MM.1S (cell line): ENCODE data around the gene DCST1.

Source experiments
- DNase-seq: peaks from one replicate; pipeline ENCODE4 v3.0.0-alpha.2; 2015
- H2AFZ ChIP-seq: fragments of 300-600 bp; sonication (generic); 2 replicates; pipeline ENCODE4 v1.6.0; 2016; ENCODE audit warnings: antibody characterized with exemption, low read length
- H3F3A ChIP-seq: fragments of 300-600 bp; sonication (generic); 2 replicates; pipeline ENCODE4 v1.6.1; 2016; ENCODE audit warnings: mild to moderate bottlenecking, antibody characterized with exemption, low read length, moderate library complexity, mixed read lengths; ENCODE audit not compliant: insufficient read depth
- H3K27ac ChIP-seq: fragments of 300-600 bp; sonication (generic); 2 replicates; pipeline ENCODE4 v1.5.1; 2016; ENCODE audit warnings: mild to moderate bottlenecking, low read length
- H3K27me3 ChIP-seq: fragments of 300-600 bp; sonication (generic); replicated peaks from 2 replicates; pipeline ENCODE4 v1.6.0; 2016; ENCODE audit warnings: low read length; ENCODE audit not compliant: insufficient read depth
- H3K36me3 ChIP-seq: fragments of 300-600 bp; sonication (generic); replicated peaks from 2 replicates; pipeline ENCODE4 v1.6.1; 2016; ENCODE audit warnings: mild to moderate bottlenecking, low read length, mixed read lengths; ENCODE audit not compliant: insufficient read depth
- H3K4me1 ChIP-seq: fragments of 300-600 bp; sonication (generic); 2 replicates; pipeline ENCODE4 v1.6.1; 2016; ENCODE audit warnings: low read length, mixed read lengths
- H3K4me2 ChIP-seq: fragments of 300-600 bp; sonication (generic); 2 replicates; pipeline ENCODE4 v1.6.0; 2016; ENCODE audit warnings: low read depth, low read length
- H3K4me3 ChIP-seq: fragments of 300-600 bp; sonication (generic); 2 replicates; pipeline ENCODE4 v1.5.1; 2016; ENCODE audit warnings: low read length, mixed read lengths
- H3K79me2 ChIP-seq: fragments of 300-600 bp; sonication (generic); 2 replicates; pipeline ENCODE4 v1.6.1; 2016; ENCODE audit warnings: mixed run types, low read length, mixed read lengths
- H3K9ac ChIP-seq: fragments of 300-600 bp; sonication (generic); 2 replicates; pipeline ENCODE4 v1.6.1; 2016; ENCODE audit warnings: low read length, mixed read lengths
- H3K9me2 ChIP-seq: fragments of 300-600 bp; sonication (generic); replicated peaks from 2 replicates; pipeline ENCODE4 v1.6.1; 2016; ENCODE audit warnings: mild to moderate bottlenecking, low read length, mixed read lengths; ENCODE audit not compliant: insufficient read depth
- H3K9me3 ChIP-seq: fragments of 300-600 bp; sonication (generic); replicated peaks from 2 replicates; pipeline ENCODE4 v1.6.1; 2016; ENCODE audit warnings: mild to moderate bottlenecking, low read length, mixed read lengths; ENCODE audit not compliant: insufficient read depth
- H4K20me1 ChIP-seq: fragments of 300-600 bp; sonication (generic); 2 replicates; pipeline ENCODE4 v1.6.1; 2016; ENCODE audit warnings: mild to moderate bottlenecking, low read length, moderate library complexity, mixed read lengths; ENCODE audit not compliant: insufficient read depth
- CTCF ChIP-seq: fragments of 300-600 bp; sonication (generic); IDR thresholded peaks from 2 replicates; pipeline ENCODE4 v1.5.1; 2016; ENCODE audit warnings: antibody characterized with exemption, low read length, mixed read lengths
- EZH2 ChIP-seq: fragments of 300-600 bp; sonication (generic); optimal IDR thresholded peaks from 2 replicates; pipeline ENCODE3; 2017; ENCODE audit warnings: low read depth, mild to moderate bottlenecking, antibody characterized with exemption, low read length, mixed read lengths
- EZH2phosphoT487 ChIP-seq: fragments of 300-600 bp; sonication (generic); IDR thresholded peaks from 2 replicates; pipeline ENCODE4 v1.6.1; 2018; ENCODE audit warnings: antibody characterized with exemption, low read length

The DCST1 gene

DNA sequence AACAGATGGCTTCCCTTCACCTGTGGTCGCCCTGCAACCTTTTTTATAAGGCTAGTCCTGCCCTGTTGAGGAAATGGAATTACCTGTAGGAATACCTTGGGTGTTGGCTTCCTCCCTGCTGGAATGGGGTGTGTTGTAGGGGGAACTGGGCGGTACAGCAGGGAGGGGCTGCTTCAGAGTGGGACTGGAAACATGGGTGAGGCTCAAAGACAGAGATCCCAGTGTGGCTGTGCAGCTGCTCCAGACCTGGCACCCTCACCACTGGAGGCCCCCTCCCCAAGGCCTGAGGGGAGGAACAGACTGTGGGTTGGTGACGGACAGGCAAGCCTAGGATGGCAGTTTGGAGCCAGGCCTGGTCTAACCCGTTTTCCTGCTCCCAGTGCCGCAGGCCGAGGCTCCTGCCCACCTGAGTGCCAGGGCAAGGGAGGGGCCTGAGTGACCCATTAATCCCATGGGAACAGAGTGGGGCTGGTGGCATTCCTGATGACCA, 49.5 kb downstream of the DCST1 start:
- no peaks in the 10 kb centered on the region for H3K9me2 ChIP-seq
- H3K9me3 ChIP-seq: no peaks in the 10 kb centered on the region
- H3K79me2 ChIP-seq: no peaks in the 10 kb centered on the region
- H3K27me3 ChIP-seq: peaks cover 52% of the 10 kb centered on the region
- no peak overlapping the region for H3K4me2 ChIP-seq
- no peak overlapping the region for H2AFZ ChIP-seq
- H3K9ac ChIP-seq: no peak overlapping the region
- H3K27ac ChIP-seq: no peak overlapping the region
- DNase-seq: no peak
- no peaks in the 10 kb centered on the region for H4K20me1 ChIP-seq
- H3K4me1 ChIP-seq: peaks cover 47% of the 10 kb centered on the region
- H3K36me3 ChIP-seq: no peaks in the 10 kb centered on the region
- peaks cover 17% of the 10 kb centered on the region for H3F3A ChIP-seq
- no peak overlapping the region for H3K4me3 ChIP-seq
- TF ChIP-seq EZH2: no peak
- TF ChIP-seq EZH2phosphoT487: no peak
- TF ChIP-seq CTCF: no peak

GRCh38 chr1:155083865-155084721, 50.5 kb downstream of the DCST1 start:
- Histone ChIP-seq H3K4me3 (peak overlapping the region; percentile 84), H3K9me2 (no peaks in the 10 kb centered on the region), H3K27ac (no peak overlapping the region), H3K36me3 (no peaks in the 10 kb centered on the region), H3K9me3 (no peaks in the 10 kb centered on the region), H2AFZ (peak overlapping the region; percentile 88), H3K27me3 (peaks cover 49% of the 10 kb centered on the region), H3K4me2 (peak overlapping the region; percentile 100), H3K79me2 (no peaks in the 10 kb centered on the region), H3K4me1 (peaks cover 41% of the 10 kb centered on the region), H3K9ac (peak overlapping the region; percentile 54; the same call in 1 of the 2 replicates), H3F3A (peaks cover 16% of the 10 kb centered on the region), H4K20me1 (no peaks in the 10 kb centered on the region)
- TF ChIP-seq EZH2: no peak
- peak; percentile 50 for TF ChIP-seq CTCF
- DNase-seq: peak; percentile 68

- Histone ChIP-seq H3F3A (peaks cover 16% of the 10 kb centered on the region), H3K79me2 (no peaks in the 10 kb centered on the region), H4K20me1 (no peaks in the 10 kb centered on the region), H3K9me2 (no peaks in the 10 kb centered on the region), H3K4me3 (peak overlapping the region; percentile 84), H3K27ac (peak overlapping the region; percentile 49; the same call in 1 of the 2 replicates), H3K9ac (peak overlapping the region; percentile 54; the same call in 1 of the 2 replicates), H3K4me1 (peaks cover 34% of the 10 kb centered on the region), H3K36me3 (no peaks in the 10 kb centered on the region), H3K9me3 (no peaks in the 10 kb centered on the region), H3K27me3 (peaks cover 41% of the 10 kb centered on the region), H3K4me2 (peak overlapping the region; percentile 100), H2AFZ (peak overlapping the region; percentile 88)
- DNase-seq: peak; percentile 96
- no peak for TF ChIP-seq EZH2
- TF ChIP-seq EZH2phosphoT487: no peak
- peak; percentile 98 for TF ChIP-seq CTCF
Observed at GRCh38 chr1:155084722-155085503, 51.3 kb downstream of the DCST1 start.
